DOHH2 (cell line): ENCODE data around the gene RXRA.

Source experiments
- H3F3A ChIP-seq: fragments of 200-600 bp; sonication (generic), shearing (Covaris generic); 2 replicates; pipeline ENCODE4 v1.6.0; 2016; ENCODE audit warnings: antibody characterized with exemption, mild to moderate bottlenecking; ENCODE audit not compliant: control insufficient read depth, insufficient read depth
- H3K27ac ChIP-seq: fragments of 200-600 bp; sonication (generic); 2 replicates; pipeline ENCODE4 v1.5.1; 2014; ENCODE audit warnings: low read depth, mild to moderate bottlenecking, low read length, moderate library complexity
- H3K27me3 ChIP-seq: fragments of 200-600 bp; sonication (generic); 2 replicates; pipeline ENCODE4 v1.6.1; 2014; ENCODE audit warnings: mild to moderate bottlenecking, low read length, mixed read lengths; ENCODE audit not compliant: control insufficient read depth
- H3K36me3 ChIP-seq: fragments of 200-600 bp; sonication (generic); 2 replicates; pipeline ENCODE4 v1.6.1; 2014; ENCODE audit warnings: mild to moderate bottlenecking, low read length, moderate library complexity, mixed read lengths; ENCODE audit not compliant: control insufficient read depth
- H3K4me1 ChIP-seq: fragments of 200-600 bp; sonication (generic); 2 replicates; pipeline ENCODE4 v1.6.1; 2014; ENCODE audit warnings: mild to moderate bottlenecking, low read length, mixed read lengths; ENCODE audit not compliant: control insufficient read depth
- H3K4me2 ChIP-seq: fragments of 200-600 bp; sonication (generic); 2 replicates; pipeline ENCODE4 v1.6.0; 2014; ENCODE audit warnings: mild to moderate bottlenecking, low read length, moderate library complexity
- H3K4me3 ChIP-seq: fragments of 200-600 bp; sonication (generic); 2 replicates; pipeline ENCODE4 v1.5.1; 2014; ENCODE audit warnings: mild to moderate bottlenecking, low read length, mixed read lengths
- H3K79me2 ChIP-seq: fragments of 200-600 bp; sonication (generic); 2 replicates; pipeline ENCODE4 v1.6.1; 2014; ENCODE audit warnings: mild to moderate bottlenecking, low read length, mixed read lengths; ENCODE audit not compliant: control insufficient read depth
- H3K9me2 ChIP-seq: fragments of 200-600 bp; sonication (generic); replicated peaks from 2 replicates; pipeline ENCODE4 v1.6.1; 2014; ENCODE audit warnings: mild to moderate bottlenecking, low read length, mixed read lengths; ENCODE audit not compliant: control insufficient read depth
- H3K9me3 ChIP-seq: fragments of 200-600 bp; sonication (generic); 2 replicates; pipeline ENCODE4 v1.6.1; 2014; ENCODE audit warnings: antibody characterized with exemption, low read length, mixed read lengths; ENCODE audit not compliant: control insufficient read depth, insufficient read depth
- H4K20me1 ChIP-seq: fragments of 200-600 bp; sonication (generic); 2 replicates; pipeline ENCODE4 v1.6.0; 2014; ENCODE audit warnings: low read depth, mild to moderate bottlenecking, antibody characterized with exemption, low read length, moderate library complexity; ENCODE audit not compliant: control insufficient read depth, insufficient read depth
- CTCF ChIP-seq: fragments of 200-600 bp; sonication (generic); IDR thresholded peaks from one replicate; pipeline ENCODE4 v1.5.1; 2014; ENCODE audit warnings: antibody characterized with exemption, mild to moderate bottlenecking, low read depth, low read length; ENCODE audit not compliant: poor library complexity, severe bottlenecking
- EZH2phosphoT487 ChIP-seq: fragments of 200-600 bp; sonication (generic); IDR thresholded peaks from 2 replicates; pipeline ENCODE4 v1.6.1; 2017; ENCODE audit warnings: borderline replicate concordance, mild to moderate bottlenecking, antibody characterized with exemption, low read length, moderate library complexity, mixed read lengths

The RXRA gene

GRCh38 chr9:134426436-134426835 is 100.2 kb downstream of the RXRA start:
- Histone ChIP-seq H3K27ac (no peak overlapping the region), H3K36me3 (no peaks in the 10 kb centered on the region)

GRCh38 chr9:134427153-134427782 is 101.0 kb downstream of the RXRA start:
- Histone ChIP-seq H4K20me1 (no peaks in the 10 kb centered on the region), H3K9me2 (no peaks in the 10 kb centered on the region), H3K4me2 (no peak overlapping the region)

More at GRCh38 chr9:134426436-134426835, 100.2 kb downstream of the RXRA start:
- no peaks in the 10 kb centered on the region for H3K4me1 ChIP-seq
- H3K9me2 ChIP-seq: no peaks in the 10 kb centered on the region
- no peaks in the 10 kb centered on the region for H3F3A ChIP-seq
- H3K27me3 ChIP-seq: no peaks in the 10 kb centered on the region
- H4K20me1 ChIP-seq: no peaks in the 10 kb centered on the region
- no peak overlapping the region for H3K4me3 ChIP-seq
- TF ChIP-seq CTCF: no peak
- no peak for TF ChIP-seq EZH2phosphoT487
- H3K79me2 ChIP-seq: no peaks in the 10 kb centered on the region
- no peaks in the 10 kb centered on the region for H3K9me3 ChIP-seq
- no peak overlapping the region for H3K4me2 ChIP-seq

GRCh38 chr9:134428559-134428958 is 102.3 kb downstream of the RXRA start:
- Histone ChIP-seq H3F3A (no peaks in the 10 kb centered on the region), H3K36me3 (no peaks in the 10 kb centered on the region), H3K9me2 (no peaks in the 10 kb centered on the region), H3K27me3 (no peaks in the 10 kb centered on the region), H3K27ac (no peak overlapping the region), H3K4me3 (no peak overlapping the region), H4K20me1 (no peaks in the 10 kb centered on the region), H3K4me1 (no peaks in the 10 kb centered on the region), H3K4me2 (no peak overlapping the region), H3K79me2 (no peaks in the 10 kb centered on the region), H3K9me3 (no peaks in the 10 kb centered on the region)
- TF ChIP-seq CTCF (no peak), EZH2phosphoT487 (no peak)

More at GRCh38 chr9:134427153-134427782, 101.0 kb downstream of the RXRA start:
- no peaks in the 10 kb centered on the region for H3F3A ChIP-seq
- no peak overlapping the region for H3K27ac ChIP-seq
- no peaks in the 10 kb centered on the region for H3K36me3 ChIP-seq
- no peaks in the 10 kb centered on the region for H3K27me3 ChIP-seq
- no peaks in the 10 kb centered on the region for H3K79me2 ChIP-seq
- H3K4me3 ChIP-seq: no peak overlapping the region
- TF ChIP-seq CTCF: no peak
- TF ChIP-seq EZH2phosphoT487: no peak
- H3K9me3 ChIP-seq: no peaks in the 10 kb centered on the region
- H3K4me1 ChIP-seq: no peaks in the 10 kb centered on the region

- H3K9me3 ChIP-seq: no peaks in the 10 kb centered on the region
- no peaks in the 10 kb centered on the region for H3K36me3 ChIP-seq
- TF ChIP-seq EZH2phosphoT487 (no peak), CTCF (no peak)
- no peaks in the 10 kb centered on the region for H3K79me2 ChIP-seq
- no peaks in the 10 kb centered on the region for H3K27me3 ChIP-seq
- H4K20me1 ChIP-seq: no peaks in the 10 kb centered on the region
- H3K4me1 ChIP-seq: no peaks in the 10 kb centered on the region
- H3K9me2 ChIP-seq: no peaks in the 10 kb centered on the region
- H3K4me3 ChIP-seq: no peak overlapping the region
- H3F3A ChIP-seq: no peaks in the 10 kb centered on the region
- no peak overlapping the region for H3K4me2 ChIP-seq
- H3K27ac ChIP-seq: no peak overlapping the region
Measured at GRCh38 chr9:134429007-134429406, 102.8 kb downstream of the RXRA start.
